Left lung (tissue), 10 donors: ENCODE results near the gene IMMP2L. TPM values are rescaled to one million over a fixed set of nuclear protein-coding genes. Genes with fewer than 3 reads are reported as not detected.

Experiments
- ATAC-seq: fragments of 200-7000 bp; cut with Tn5 transposase; one replicate; pipeline ENCODE4 v1.9.1; 2020; ENCODE audit warnings: moderate library complexity
- DNase-seq, 4 donors: peaks; one replicate each; pipeline ENCODE4 v3.0.0-alpha.2; 2013 to 2020
- H3K27ac ChIP-seq, 2 donors: fragments of 200-600 bp; sonication (generic) in 1 of 2; one replicate each; pipeline versions ENCODE4 v1.5.0 to v1.8.0; 2020 to 2021
- H3K27me3 ChIP-seq, 2 donors: fragments of 200-600 bp; sonication (generic) in 1 of 2; one replicate each; pipeline versions ENCODE4 v1.5.0 to v1.8.0; 2020 to 2021
- H3K36me3 ChIP-seq, 2 donors: fragments of 200-600 bp; sonication (generic) in 1 of 2; one replicate each; pipeline versions ENCODE4 v1.5.0 to v1.8.0; 2020 to 2021
- H3K4me1 ChIP-seq, 2 donors: fragments of 200-600 bp; one replicate each; pipeline ENCODE4 v1.8.0; 2021
- H3K4me3 ChIP-seq, 2 donors: fragments of 200-600 bp; sonication (generic) in 1 of 2; one replicate each; pipeline versions ENCODE4 v1.5.0 to v1.8.0; 2020 to 2021; ENCODE audit warnings: mild to moderate bottlenecking in 1 of 2
- H3K9me3 ChIP-seq, 2 donors: fragments of 200-600 bp; sonication (generic) in 1 of 2; one replicate each; pipeline versions ENCODE4 v1.5.0 to v1.8.0; 2020 to 2021
- CTCF ChIP-seq, 2 donors: fragments of 200-600 bp; sonication (generic) in 1 of 2; IDR thresholded peaks; one replicate each; pipeline versions ENCODE4 v1.5.0 to v1.8.0; 2021; ENCODE audit warnings: antibody characterized with exemption in 2 of 2
- intact Hi-C, 2 donors: fragments of 100-400 bp; cut with DNase I; formaldehyde crosslinking; loops; one replicate each; pipeline versions ENCODE4 v1.11.2 to v1.14.2; 2022
- polyA plus RNA-seq, 6 donors: library from polyadenylated mRNA; unstranded; fragments of 120-200 nt; gene quantifications; one replicate each; pipeline ENCODE4 v1.2.1, GENCODE V29; 2013; ENCODE audit not compliant: insufficient read length in 6 of 6
- total RNA-seq, 2 donors: library from RNA; stranded (reverse); fragmentation: NEBNext Ultra II Directional; extraction: Animal tissue kit (Norgen Biotek cat#: 25700); gene quantifications; one replicate each; pipeline ENCODE4 v1.2.1, GENCODE V29; 2021
- donor health status: DM: no; HTN: yes; CAD: no.
- donor health status: DM: no; HTN: no; CAD: no.

Gene IMMP2L
- total and polyA plus RNA-seq, 8 donors, result 10.3 to 30.1 (median 25.7) TPM

- TF ChIP-seq CTCF (IDR thresholded peaks at IDR 0.05), result no peak
- Histone ChIP-seq H3K36me3 (no peaks in the 10 kb centered on the region), H3K4me3 (no peak overlapping the region), H3K27me3 (no peaks in the 10 kb centered on the region), H3K9me3 (peaks cover 0 to 7% of the 10 kb centered on the region in 2 donors), H3K27ac (no peak overlapping the region), H3K4me1 (no peaks in the 10 kb centered on the region)
- ATAC-seq (no peak), DNase-seq (no peak)
- intact Hi-C loops, result no loop called here
Observed at GRCh38 chr7:111175908-111176441, 386.3 kb downstream of the IMMP2L start.

- Histone ChIP-seq H3K4me3 (no peak overlapping the region), H3K36me3 (no peaks in the 10 kb centered on the region), H3K9me3 (peaks cover 0 to 4% of the 10 kb centered on the region in 2 donors), H3K27me3 (no peaks in the 10 kb centered on the region), H3K27ac (no peak overlapping the region), H3K4me1 (no peaks in the 10 kb centered on the region)
- intact Hi-C loops, result no loop called here
- DNase-seq, result no peak
- TF ChIP-seq CTCF (IDR thresholded peaks at IDR 0.05), result no peak
- ATAC-seq, result no peak
Observed at GRCh38 chr7:111174510-111174909, 387.8 kb downstream of the IMMP2L start.

DNA sequence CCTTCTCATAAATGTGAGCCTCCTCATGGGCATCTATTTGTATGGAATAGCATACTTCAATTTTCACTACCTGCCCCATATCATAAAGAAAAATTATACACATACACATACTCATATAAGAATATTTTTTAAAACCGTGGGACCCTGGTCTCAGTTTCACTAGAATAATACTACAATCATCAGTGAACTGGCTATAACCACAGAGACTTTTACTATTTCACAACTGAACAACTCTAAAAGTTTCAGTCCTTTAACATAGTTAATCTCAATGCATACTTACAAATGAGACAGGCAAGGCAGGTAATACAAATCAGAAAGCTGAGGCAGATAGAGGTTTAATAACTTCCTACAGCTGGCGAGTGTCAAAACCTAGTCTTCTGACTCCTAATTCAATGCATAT lies 388.3 kb downstream of the IMMP2L start:
- Histone ChIP-seq H3K27ac (no peak overlapping the region), H3K9me3 (no peaks in the 10 kb centered on the region), H3K4me3 (no peak overlapping the region), H3K36me3 (no peaks in the 10 kb centered on the region), H3K4me1 (no peaks in the 10 kb centered on the region), H3K27me3 (no peaks in the 10 kb centered on the region)
- DNase-seq (no peak), ATAC-seq (no peak)
- intact Hi-C loops, result no loop called here
- TF ChIP-seq CTCF (IDR thresholded peaks at IDR 0.05), result no peak

DNA sequence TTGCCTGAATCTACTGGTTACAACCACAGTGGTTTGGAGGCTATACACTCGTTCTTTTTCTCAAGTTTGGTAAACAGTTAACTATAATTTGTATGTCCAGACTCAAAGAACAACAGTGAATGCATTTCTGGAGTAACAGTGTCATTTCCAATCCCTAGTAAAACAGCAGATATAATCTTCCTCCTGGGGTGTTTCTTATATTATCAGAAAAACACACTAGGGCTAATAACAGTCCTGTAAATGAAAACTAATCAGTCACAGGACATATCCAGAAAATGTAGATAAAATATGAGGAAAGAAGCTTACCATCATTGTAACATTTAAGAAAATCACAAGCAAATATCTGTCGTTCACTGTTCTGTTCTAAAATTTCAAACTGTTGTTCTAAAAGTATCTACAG lies 388.8 kb downstream of the IMMP2L start:
- no peak for TF ChIP-seq CTCF (IDR thresholded peaks at IDR 0.05)
- H3K36me3 ChIP-seq, result no peaks in the 10 kb centered on the region
- no peak overlapping the region for H3K4me3 ChIP-seq
- no peaks in the 10 kb centered on the region for H3K27me3 ChIP-seq
- intact Hi-C loops, result no loop called here
- ATAC-seq (no peak), DNase-seq (no peak)
- no peaks in the 10 kb centered on the region for H3K9me3 ChIP-seq
- no peak overlapping the region for H3K27ac ChIP-seq
- H3K4me1 ChIP-seq, result no peaks in the 10 kb centered on the region

GRCh38 chr7:111172564-111173257 lies 389.6 kb downstream of the IMMP2L start:
- no peak for DNase-seq
- Histone ChIP-seq H3K27ac (no peak overlapping the region), H3K4me3 (no peak overlapping the region), H3K36me3 (no peaks in the 10 kb centered on the region), H3K9me3 (no peaks in the 10 kb centered on the region), H3K27me3 (no peaks in the 10 kb centered on the region), H3K4me1 (no peaks in the 10 kb centered on the region)
- no peak for ATAC-seq
- TF ChIP-seq CTCF (IDR thresholded peaks at IDR 0.05), result no peak
- intact Hi-C loops, result no loop called here
